HG03442 (cell line): ENCODE results near the gene TMEM248.
"Not testable (repeated sequence)": the region's sequence is repeated elsewhere in the genome, so short reads cannot be mapped to it uniquely, and the experiment has no call there.

Experiments used
- ATAC-seq: cut with Tn5 transposase; IDR thresholded peaks from one replicate; pipeline ENCODE4 v1.9.1; 2021; ENCODE audit warnings: mild to moderate bottlenecking, moderate library complexity; ENCODE audit not compliant: unreplicated experiment

The TMEM248 gene

GRCh38 chr7:66908598-66908997, 12.4 kb upstream of the TMEM248 start:
- not testable (repeated sequence) for ATAC-seq

GRCh38 chr7:66910789-66911188, 10.2 kb upstream of the TMEM248 start:
- ATAC-seq = no peak

- not testable (repeated sequence) for ATAC-seq
Measured at GRCh38 chr7:66911191-66911590, 9.8 kb upstream of the TMEM248 start.

- no peak for ATAC-seq
Measured at GRCh38 chr7:66912195-66912594, 8.8 kb upstream of the TMEM248 start.

GRCh38 chr7:66913118-66914037, 7.6 kb upstream of the TMEM248 start:
- no peak for ATAC-seq

DNA sequence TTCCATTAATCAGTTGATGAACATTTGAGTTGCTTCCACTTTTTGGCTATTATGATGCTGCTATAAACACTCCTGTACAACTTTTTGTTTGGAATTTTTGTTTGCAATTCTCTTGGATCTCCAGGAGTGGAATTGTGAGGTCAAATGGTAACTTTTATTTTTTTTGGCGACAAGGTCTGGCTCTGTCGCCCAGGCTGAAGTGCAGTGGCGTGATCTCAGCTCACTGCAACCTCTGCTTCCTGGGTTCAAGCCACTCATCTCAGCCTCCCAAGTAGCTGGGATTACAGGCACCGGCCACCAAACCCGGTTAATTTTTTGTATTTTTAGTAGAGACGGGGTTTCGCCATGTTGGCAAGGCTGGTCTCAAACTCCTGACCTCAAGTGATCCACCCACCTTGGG, 3.1 kb upstream of the TMEM248 start:
- not testable (repeated sequence) for ATAC-seq

DNA sequence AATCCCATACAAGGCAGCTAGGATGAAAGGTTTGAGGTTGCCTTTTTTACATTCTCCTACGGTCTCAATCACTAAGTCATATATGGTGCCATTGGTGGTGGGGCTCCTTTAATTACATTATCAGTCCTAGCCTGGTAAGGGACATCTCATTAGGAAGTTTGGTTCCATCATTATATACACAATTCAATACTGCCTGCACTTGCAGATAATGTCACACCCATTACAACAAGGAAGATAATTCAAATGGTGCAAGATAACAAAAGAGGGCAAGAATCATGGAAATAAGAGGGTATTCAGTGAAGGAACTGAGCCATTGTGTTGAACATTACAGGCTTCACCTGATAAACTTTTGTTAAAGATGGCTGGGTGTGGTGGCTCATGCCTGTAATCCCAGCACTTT, 1.7 kb upstream of the TMEM248 start:
- ATAC-seq = no peak

- no peak for ATAC-seq
Measured at GRCh38 chr7:66919704-66920103, 1.3 kb upstream of the TMEM248 start.

DNA sequence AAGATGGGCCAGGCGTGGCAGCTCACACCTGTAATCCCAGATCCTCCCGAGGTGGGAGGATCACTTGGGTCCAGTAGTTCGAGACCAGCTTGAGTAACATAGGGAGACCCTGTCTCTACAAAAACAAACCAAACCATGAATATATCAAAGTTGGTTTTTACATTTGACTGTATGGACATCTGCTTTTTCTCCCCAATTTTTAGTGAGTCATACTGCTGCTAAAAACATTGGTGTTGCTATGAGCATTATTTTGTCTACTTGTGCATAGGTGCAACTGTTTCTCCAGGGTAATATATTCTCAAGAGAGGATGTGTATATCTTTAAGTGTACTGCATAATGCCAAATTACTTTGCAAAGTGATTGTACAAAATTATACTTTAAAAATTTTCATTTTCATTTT, 769 bp upstream of the TMEM248 start:
- no peak for ATAC-seq

- peak; percentile 23 for ATAC-seq
Measured at GRCh38 chr7:66921396-66921917, 432 bp downstream of the TMEM248 start.

DNA sequence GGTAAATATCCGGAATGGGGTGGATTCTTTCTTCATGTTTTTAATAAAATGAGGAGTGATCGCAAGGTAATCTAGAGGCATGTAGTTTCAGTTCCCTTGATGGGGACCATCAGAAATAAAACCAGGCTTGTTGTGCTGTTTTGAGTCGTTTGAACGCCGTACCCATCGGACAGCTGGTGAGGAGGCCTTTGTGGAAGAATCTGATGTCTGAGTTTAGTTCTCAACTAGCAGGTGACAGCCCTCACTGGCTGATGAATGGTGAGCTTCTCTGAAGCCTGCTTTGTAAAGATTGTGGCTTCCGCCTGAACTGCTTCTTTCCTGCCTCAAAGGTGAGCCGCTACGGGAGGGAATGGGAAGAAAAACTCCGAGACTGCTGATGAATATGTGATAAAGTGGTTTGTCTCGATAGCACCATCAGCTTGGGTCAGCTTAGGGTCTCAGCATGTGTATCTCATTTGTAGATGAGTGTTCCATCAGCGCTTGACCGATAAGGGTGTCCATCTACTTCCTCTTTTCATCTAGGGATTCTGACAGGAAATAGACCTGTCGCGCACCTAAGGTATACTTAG, 977 bp downstream of the TMEM248 start:
- no peak for ATAC-seq

GRCh38 chr7:66925255-66925654, 4.2 kb downstream of the TMEM248 start:
- no peak for ATAC-seq

DNA sequence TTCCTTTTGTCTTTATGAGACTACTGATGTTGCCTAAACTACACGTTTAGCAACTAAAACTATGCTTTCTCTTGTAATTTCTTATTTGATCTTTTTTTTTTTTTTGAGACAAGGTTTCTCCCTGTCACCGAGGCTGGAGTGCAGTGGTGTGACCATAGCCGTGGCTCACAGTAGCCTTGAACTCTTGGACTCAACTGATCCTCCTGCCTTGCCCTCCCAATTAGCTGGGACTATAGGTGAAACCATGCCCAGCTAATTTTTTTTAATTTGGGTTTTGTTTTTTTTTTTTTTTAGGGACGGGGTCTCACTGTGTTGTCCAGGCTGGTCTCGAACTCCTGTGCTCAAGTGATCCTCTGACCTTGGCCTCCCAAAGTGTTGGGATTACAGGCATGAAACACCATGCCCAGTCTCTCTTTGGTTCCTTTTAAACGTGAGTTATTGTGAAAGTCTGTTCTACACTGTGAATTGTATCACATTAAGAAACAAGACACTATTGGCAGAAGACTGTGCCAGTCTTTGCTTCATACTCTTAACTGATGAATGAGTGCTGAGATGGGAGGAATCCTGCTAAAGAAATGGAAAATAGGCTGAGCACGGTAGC, 6.4 kb downstream of the TMEM248 start:
- no peak for ATAC-seq

DNA sequence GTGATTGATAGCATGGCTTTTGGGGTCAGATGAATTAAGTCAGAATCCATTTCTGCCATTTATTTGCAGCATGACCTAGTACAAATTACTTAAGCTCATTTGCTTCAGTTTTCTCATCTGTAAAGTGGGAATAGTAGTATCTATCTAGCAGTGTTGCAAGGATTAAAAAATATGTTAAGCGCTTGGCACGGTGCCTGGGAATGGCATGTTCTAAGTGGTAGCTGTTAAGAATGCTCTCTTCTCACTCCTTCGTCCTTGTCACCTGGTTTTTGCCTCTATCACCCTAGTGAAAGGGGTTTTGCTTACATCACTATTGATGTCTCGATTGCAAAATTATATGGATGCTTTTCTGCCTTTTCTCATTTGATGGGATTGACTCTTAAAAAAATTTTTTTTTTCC, 7.4 kb downstream of the TMEM248 start:
- no peak for ATAC-seq

GRCh38 chr7:66929165-66929564, 8.1 kb downstream of the TMEM248 start:
- no peak for ATAC-seq

DNA sequence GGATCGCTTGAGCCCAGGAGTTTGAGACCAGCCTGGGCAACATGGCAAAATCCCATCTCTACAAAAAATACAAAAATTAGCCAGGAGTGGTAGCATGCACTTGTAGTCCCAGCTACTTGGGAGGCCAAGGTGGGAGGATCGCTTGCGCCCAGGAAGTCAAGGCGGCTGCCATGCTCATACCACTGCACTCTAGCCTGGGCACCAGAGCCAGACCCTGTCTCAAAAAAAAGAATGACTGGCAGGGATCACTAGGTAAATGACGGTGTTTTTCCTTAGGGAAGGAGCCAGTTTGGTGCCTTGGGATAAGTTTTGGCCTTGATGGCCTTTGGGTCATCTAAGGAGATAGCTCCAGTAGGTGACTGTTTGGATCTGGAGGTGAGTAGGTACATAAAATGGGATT, 8.9 kb downstream of the TMEM248 start:
- no peak for ATAC-seq

GRCh38 chr7:66930341-66930740, 9.3 kb downstream of the TMEM248 start:
- ATAC-seq = no peak

- ATAC-seq = no peak
Measured at GRCh38 chr7:66933469-66933868, 12.4 kb downstream of the TMEM248 start.

- no peak for ATAC-seq
Measured at GRCh38 chr7:66937940-66938339, 16.9 kb downstream of the TMEM248 start.

GRCh38 chr7:66939325-66939724, 18.3 kb downstream of the TMEM248 start:
- ATAC-seq = no peak

DNA sequence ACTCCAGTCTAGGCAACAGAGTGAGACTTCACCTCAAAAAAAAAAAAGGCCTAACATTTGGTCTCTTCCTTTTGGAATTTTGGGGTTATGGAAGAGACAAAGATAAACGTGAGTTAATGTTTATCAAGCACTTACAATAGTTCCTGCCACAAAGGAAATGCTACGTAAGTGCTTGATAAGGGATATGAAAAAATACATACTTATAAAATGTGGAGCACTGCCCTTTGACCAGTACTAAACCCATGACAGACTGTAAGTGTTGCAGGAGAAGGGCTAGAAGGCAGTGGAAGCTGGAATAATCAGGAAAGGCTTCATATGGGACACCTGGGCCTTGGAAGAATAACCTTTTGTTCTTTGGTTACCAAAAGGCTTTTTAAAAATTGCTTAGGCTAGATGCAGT, 25.5 kb downstream of the TMEM248 start:
- ATAC-seq = no peak
